Measurements from ENCODE around the gene C6orf118. TPM values are rescaled to one million over a fixed set of nuclear protein-coding genes. Genes with fewer than 3 reads are reported as not detected.

C6orf118 gene
- total and polyA plus RNA-seq, 2 donors (not counting 3 experiments of a cell fraction or from before 2014, with no cell fraction given): not detected

- intact Hi-C loops (cut with micrococcal nuclease): no loop called here
Measured at GRCh38 chr6:165317723-165318122, 8.3 kb upstream of the C6orf118 start.

More at GRCh38 chr6:165317723-165318122, 8.3 kb upstream of the C6orf118 start:
- Histone ChIP-seq H3K36me3 (ENCODE audit: control insufficient read depth in 2 of 2, extremely low read depth in 1 of 2, insufficient read depth in 2 of 2, low read length in 2 of 2) (no peaks in the 10 kb centered on the region), H3K4me3 (replicated peaks in 1 of 3; ENCODE audit: insufficient read depth in 1 of 3, low read depth in 1 of 3, low read length in 3 of 3) (no peak overlapping the region), H2AFZ (ENCODE audit: low read depth, low read length) (no peak overlapping the region), H4K20me1 (replicated peaks; ENCODE audit: control insufficient read depth, extremely low read depth, insufficient read depth, low read length) (no peaks in the 10 kb centered on the region), H3K27me3 (ENCODE audit: control insufficient read depth in 2 of 2, insufficient read depth in 2 of 2, low read length in 2 of 2) (no peaks in the 10 kb centered on the region), H3K4me1 (ENCODE audit: control insufficient read depth, extremely low read depth, insufficient read depth, low read length) (no peaks in the 10 kb centered on the region), H3K9me3 (replicated peaks; ENCODE audit: control insufficient read depth, insufficient read depth, low read length) (no peaks in the 10 kb centered on the region), H3K4me2 (ENCODE audit: insufficient read depth, low read length) (no peak overlapping the region), H3K27ac (ENCODE audit: insufficient read depth, low read depth, low read length) (no peak overlapping the region), H3K79me2 (ENCODE audit: control insufficient read depth, insufficient read depth, low read length) (no peaks in the 10 kb centered on the region), H3K9me1 (replicated peaks; ENCODE audit: control insufficient read depth, extremely low read depth, insufficient read depth, low read length) (no peaks in the 10 kb centered on the region), H3K9ac (replicated peaks; ENCODE audit: extremely low read depth, insufficient read depth, low read length) (no peak overlapping the region)
- ChIA-PET POLR2A (no interaction called here), CTCF (no interaction called here)
- no TSS peak for BruUV-seq (replicated peaks)
- DNase-seq (ENCODE audit: low read depth, low spot score): no peak
- dilution Hi-C loops (cut with MboI; ENCODE audit: extremely low pct_ligation_motif_present, low sequenced_read_pairs): no loop called here
- FAIRE-seq: no peak
- TF ChIP-seq GATA2 (IDR thresholded peaks at IDR 0.05; ENCODE audit: insufficient read depth, insufficient read length, low read depth, low read length) (no peak), EZH2 (IDR thresholded peaks at IDR 0.05; ENCODE audit: borderline replicate concordance, low read depth, low read length, severe bottlenecking) (no peak), FOS (IDR thresholded peaks at IDR 0.05; ENCODE audit: borderline replicate concordance, insufficient read depth, low read length) (no peak), JUN (IDR thresholded peaks at IDR 0.05; ENCODE audit: borderline replicate concordance, insufficient read depth, insufficient read length, low read depth) (no peak), POLR2AphosphoS5 (IDR thresholded peaks at IDR 0.05; ENCODE audit: insufficient read depth, low read depth, low read length) (no peak), CTCF (IDR thresholded peaks at IDR 0.05; ENCODE audit: extremely low read depth in 1 of 2, insufficient read depth in 1 of 2, low read depth in 1 of 2, low read length in 2 of 2) (no peak), MAX (IDR thresholded peaks at IDR 0.05; ENCODE audit: insufficient read depth, insufficient read length) (no peak), POLR2A (IDR thresholded peaks at IDR 0.05; ENCODE audit: low read depth, low read length) (no peak), MYC (IDR thresholded peaks at IDR 0.05; ENCODE audit: low read depth, low read length) (no peak)

Measured in endothelial cell of umbilical vein (primary cell).